BJ (cell line): ENCODE data around the gene IGLON5. TPM values are rescaled to one million over a fixed set of nuclear protein-coding genes. Genes with fewer than 3 reads are reported as not detected.

ENCODE experiments used
- CTCF ChIA-PET: fragments of 350-600 bp; formaldehyde crosslinking; extraction: SDS; loops from one replicate; lab custom pipeline; 2021; ENCODE audit warnings: antibody characterized with exemption, inconsistent platforms; lab: Yijun Ruan, JAX
- POLR2A ChIA-PET: fragments of 300-600 bp; sonication (Branson Sonifier 250); formaldehyde crosslinking; extraction: SDS; loops from one replicate; lab custom pipeline; 2021; ENCODE audit warnings: antibody characterized with exemption; lab: Charles Lee
- DNase-seq: peaks from one replicate; pipeline ENCODE4 v3.0.0-alpha.2; 2011; ENCODE audit warnings: low read depth
- H3K27me3 ChIP-seq: 2 replicates; pipeline ENCODE4 v1.6.0; 2011; ENCODE audit warnings: low read length; ENCODE audit not compliant: control insufficient read depth, insufficient read depth
- H3K36me3 ChIP-seq: 2 replicates; pipeline ENCODE4 v1.5.1; 2011; ENCODE audit warnings: low read length; ENCODE audit not compliant: control insufficient read depth, insufficient read depth
- H3K4me3 ChIP-seq: 2 replicates; pipeline ENCODE4 v1.5.1; 2011; ENCODE audit warnings: low read depth, mild to moderate bottlenecking, control low read depth, low read length
- polyA plus RNA-seq: library from polyadenylated mRNA; depleted of rRNA; stranded (reverse); fragments of >200 nt; gene quantifications from 2 replicates; pipeline ENCODE4 v1.2.3, GENCODE V29; 2011
- TF ChIP-seq, protein P1 (sequence below): IDR thresholded peaks from 2 replicates; pipeline ENCODE4 v1.5.1; 2011; ENCODE audit warnings: low read depth, mild to moderate bottlenecking, control low read depth, inconsistent platforms, low read length, moderate library complexity; ENCODE audit not compliant: insufficient read depth

The IGLON5 gene
- polyA plus RNA-seq, 1 experiment = not detected

DNA sequence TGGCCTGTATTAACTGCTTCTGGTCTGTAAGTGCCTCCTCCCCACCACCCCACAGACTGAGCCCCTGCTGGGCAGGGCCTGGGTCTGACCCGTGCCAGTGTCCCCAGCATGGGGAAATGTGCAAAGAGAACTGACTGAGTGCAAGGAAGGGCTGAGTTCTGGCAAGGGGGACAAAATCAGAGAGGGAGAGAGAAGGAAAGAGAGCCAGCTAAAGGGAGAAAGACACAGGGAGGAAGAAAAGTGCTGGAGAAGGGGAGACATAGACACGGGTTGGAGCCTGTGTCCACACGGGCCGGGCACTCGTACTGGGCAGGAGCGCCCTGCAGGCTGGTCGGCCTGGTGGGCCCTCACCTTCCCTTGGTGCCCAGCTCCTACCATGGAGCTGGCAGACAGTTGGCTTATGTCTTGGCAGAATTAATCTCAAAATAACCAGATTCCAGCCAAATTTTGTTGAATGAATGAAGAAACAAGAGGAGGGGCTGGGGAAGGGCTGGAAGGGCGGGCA, 59.8 kb downstream of the IGLON5 start:
- Histone ChIP-seq H3K27me3 (peaks cover 2% of the 10 kb centered on the region; the same call in 1 of the 2 replicates), H3K4me3 (no peak overlapping the region), H3K36me3 (no peaks in the 10 kb centered on the region)
- ChIA-PET CTCF (interaction anchor here (1.3 kb wide), 1 partner anchor 50 kb away, joined by 3 read pairs; no protein-coding TSS in a partner anchor), POLR2A (no interaction called here)
- DNase-seq = no peak
- TF ChIP-seq, protein P1, sequence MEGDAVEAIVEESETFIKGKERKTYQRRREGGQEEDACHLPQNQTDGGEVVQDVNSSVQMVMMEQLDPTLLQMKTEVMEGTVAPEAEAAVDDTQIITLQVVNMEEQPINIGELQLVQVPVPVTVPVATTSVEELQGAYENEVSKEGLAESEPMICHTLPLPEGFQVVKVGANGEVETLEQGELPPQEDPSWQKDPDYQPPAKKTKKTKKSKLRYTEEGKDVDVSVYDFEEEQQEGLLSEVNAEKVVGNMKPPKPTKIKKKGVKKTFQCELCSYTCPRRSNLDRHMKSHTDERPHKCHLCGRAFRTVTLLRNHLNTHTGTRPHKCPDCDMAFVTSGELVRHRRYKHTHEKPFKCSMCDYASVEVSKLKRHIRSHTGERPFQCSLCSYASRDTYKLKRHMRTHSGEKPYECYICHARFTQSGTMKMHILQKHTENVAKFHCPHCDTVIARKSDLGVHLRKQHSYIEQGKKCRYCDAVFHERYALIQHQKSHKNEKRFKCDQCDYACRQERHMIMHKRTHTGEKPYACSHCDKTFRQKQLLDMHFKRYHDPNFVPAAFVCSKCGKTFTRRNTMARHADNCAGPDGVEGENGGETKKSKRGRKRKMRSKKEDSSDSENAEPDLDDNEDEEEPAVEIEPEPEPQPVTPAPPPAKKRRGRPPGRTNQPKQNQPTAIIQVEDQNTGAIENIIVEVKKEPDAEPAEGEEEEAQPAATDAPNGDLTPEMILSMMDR = no peak

DNA sequence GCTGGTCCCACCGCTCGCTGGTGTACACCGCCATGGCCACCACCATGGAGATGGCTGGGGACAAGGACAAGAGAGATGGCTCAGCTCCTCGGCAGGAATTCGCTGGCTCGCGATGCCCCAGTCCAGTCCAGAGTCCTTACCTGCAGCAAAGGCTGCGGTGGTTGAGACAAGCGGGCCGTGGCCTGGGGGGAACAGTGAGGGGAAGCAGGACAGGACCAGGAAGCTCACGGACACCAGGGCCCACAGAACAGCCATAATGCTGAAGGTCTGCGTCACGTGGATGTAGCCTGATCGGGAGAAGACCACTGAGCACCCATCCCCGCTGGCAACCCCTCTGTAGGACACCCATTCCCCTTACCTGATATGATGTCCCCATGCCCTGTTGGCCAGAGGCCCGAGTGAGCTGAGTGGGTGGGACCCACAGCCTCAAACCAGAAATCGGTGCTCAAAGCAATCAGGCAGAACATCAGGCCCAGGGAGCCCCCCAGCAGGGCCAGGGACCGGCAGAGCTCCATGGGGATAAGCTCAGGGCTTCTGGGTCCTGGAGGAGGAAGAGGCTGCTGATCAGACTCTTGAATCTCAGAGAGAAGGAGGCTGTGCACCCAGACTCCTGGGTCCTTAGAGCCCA, 60.7 kb downstream of the IGLON5 start:
- ChIA-PET CTCF (interaction anchor here (1.3 kb wide), 1 partner anchor 49 kb away, joined by 3 read pairs; no protein-coding TSS in a partner anchor), POLR2A (no interaction called here)
- TF ChIP-seq, protein P1 = no peak
- Histone ChIP-seq H3K4me3 (no peak overlapping the region), H3K36me3 (no peaks in the 10 kb centered on the region), H3K27me3 (peaks cover 2% of the 10 kb centered on the region; the same call in 1 of the 2 replicates)
- no peak for DNase-seq

DNA sequence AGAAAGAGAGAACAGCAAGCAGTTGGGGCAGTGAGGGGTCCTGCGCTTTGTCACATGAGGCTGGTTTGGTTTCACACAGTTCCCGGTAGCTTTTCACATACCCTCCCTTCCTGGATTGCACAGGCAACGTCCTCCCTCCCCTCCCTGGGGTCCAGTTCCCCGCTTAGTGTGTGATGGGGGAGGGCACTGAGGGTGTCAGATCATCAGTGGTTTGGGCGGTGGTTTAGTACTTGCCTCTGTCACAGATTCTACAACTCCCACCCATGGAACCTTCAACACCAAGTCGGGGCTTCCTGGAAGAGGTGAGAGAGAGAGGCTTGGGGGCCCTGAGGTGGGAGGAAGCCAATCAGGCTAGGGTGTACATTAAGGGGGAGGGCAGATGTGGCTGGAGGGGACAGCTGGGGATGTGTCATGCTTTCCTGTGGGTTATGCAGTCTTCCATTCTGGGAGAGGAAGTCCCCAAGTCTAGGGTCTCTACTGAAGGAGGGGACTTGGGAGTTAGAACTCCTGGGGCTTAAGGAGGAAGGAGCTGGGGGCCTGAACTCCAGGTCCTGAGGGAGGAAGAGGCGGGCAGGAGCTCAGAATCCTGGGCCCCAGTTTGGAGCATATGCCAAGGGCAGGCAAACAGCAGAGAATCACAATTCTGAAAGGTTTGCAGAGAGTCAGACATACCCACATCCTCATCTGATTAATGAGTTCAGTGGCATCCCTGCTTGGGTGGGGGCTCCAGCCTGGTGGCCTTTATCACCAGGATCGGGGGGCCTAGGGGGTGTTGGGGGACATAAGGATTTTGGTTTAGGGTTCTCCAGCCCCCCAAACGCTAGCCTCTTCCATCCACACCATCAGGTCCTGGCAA, 61.4 kb downstream of the IGLON5 start, which contains the start of gene NKG7:
TSS of gene NKG7 (minus strand) at position 6 of the 856 bp plus-strand sequence. CDS start 119 bp downstream, outside the sequence.
- H3K27me3 ChIP-seq = peaks cover 2% of the 10 kb centered on the region; the same call in 1 of the 2 replicates
- CTCF ChIA-PET = no interaction called here
- no peak for DNase-seq
- TF ChIP-seq, protein P1 = no peak
- no peak within 1 kb of the TSS for H3K4me3 ChIP-seq
- no peaks in the 10 kb centered on the region for H3K36me3 ChIP-seq
- POLR2A ChIA-PET = no interaction called here

DNA sequence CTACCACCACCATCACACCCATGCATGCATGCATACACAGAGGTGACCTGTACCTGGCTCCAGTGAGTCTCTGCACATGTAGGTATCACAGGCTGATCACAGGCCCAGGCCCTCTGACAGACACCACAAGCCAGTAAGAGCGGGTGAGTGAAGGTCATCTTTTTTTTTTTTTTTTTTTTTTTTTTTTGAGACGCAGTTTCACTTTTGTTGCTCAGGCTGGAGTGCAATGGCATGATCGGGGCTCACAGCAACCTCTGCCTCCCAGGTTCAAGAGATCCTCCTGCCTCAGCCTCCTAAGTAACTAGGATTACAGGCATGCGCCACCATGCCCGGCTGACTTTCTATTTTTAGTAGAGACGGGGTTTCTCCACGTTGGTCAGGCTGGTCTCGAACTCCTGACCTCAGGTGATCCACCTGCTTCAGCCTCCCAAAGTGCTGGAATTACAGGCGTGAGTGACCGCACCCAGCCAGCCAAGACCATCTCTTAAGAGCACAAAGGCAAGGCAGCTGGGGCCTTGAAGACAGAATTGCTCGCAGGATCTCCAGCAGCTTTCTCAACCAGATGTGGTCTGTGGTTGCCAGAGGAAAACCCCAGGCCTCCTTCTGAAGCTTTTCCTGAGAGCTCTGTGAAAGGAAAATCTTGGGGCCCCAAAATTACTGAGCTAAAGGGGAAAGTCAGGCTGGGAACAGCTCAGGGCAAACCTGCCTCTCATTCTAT, 64.2 kb downstream of the IGLON5 start:
- H3K36me3 ChIP-seq = no peaks in the 10 kb centered on the region
- DNase-seq = no peak
- H3K27me3 ChIP-seq = peaks cover 2% of the 10 kb centered on the region; the same call in 1 of the 2 replicates
- ChIA-PET CTCF (no interaction called here), POLR2A (no interaction called here)
- TF ChIP-seq, protein P1 = no peak
- no peak overlapping the region for H3K4me3 ChIP-seq
